GM19397 (cell line): Measurements from ENCODE around the gene AGT.

Source experiments
- ATAC-seq: cut with Tn5 transposase; IDR thresholded peaks from one replicate; pipeline ENCODE4 v1.9.1; 2021; ENCODE audit warnings: mild to moderate bottlenecking, moderate library complexity; ENCODE audit not compliant: unreplicated experiment

AGT gene

DNA sequence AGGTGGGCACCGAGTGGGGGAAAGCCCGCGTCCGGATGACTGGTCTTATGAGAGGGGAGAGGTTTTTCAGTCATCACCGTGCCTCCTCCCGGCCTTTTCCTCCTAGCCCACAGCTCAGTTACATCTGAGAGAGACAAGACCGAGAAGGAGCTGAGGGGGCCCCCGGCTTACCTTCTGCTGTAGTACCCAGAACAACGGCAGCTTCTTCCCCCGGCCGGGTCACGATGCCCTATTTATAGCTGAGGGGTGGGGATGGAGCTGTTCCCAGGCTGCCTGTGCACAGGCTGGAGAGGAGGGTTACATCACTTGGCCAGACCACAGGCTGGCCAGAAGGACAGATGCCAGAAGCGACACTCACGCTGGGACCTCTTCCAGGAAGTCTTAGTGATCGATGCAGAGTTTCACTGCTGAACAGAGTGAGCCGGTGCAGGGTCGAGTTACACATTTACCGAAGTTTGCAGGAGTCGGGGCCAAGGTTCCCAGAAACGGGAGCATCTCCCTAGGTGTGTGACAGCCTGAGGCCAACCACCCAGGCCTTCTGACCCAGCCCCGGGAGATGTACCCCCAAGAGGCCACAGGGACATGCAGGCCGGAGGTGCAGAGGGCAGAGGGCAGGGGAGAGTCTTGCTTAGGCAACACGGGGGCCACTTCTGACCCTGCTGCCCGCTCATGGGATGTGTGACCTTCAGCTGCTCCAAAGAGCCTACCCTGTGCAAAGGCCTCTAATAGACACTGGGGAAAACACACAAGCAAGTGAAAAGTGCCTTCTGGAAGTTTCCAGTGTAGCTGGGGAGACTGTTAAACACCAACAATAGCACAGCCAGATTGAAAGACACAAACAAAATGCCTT lies at the start of gene AGT:
TSS of gene AGT (minus strand) at position 208 of the 850 bp plus-strand sequence. CDS start 3,299 bp downstream, outside the sequence.
- ATAC-seq = no peak

DNA sequence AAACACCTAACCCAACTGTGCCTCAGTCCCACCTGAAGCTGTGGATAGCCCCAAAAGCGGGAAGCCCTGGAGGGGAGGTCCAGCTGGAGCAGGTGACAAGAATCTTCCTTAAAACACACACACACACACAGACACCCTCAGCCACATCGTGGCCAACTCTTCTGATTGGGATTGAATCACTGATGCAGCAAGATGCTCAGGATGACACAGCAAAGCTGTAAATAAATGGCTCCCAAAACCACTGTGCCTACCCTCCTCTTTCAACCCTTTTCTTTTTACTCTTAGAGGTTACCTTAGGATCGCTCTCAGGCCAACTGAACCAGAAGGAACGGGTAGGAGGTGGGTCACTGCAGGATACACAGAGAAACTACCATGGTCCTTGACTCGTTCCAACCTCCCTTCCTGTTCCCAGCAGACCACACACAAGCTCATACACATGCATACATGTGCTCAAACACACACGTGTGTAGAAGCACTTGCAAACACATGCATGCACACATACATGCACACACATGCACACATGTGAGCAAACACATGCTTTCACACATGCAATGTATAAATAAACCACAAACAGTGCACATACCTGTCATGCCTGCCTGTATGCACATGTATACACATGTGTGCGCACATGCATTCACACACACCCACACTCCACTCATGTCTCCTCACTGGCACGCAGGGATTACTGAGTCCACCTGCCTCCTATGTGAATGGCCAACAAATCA lies 47.7 kb upstream of the AGT start:
- no peak for ATAC-seq

DNA sequence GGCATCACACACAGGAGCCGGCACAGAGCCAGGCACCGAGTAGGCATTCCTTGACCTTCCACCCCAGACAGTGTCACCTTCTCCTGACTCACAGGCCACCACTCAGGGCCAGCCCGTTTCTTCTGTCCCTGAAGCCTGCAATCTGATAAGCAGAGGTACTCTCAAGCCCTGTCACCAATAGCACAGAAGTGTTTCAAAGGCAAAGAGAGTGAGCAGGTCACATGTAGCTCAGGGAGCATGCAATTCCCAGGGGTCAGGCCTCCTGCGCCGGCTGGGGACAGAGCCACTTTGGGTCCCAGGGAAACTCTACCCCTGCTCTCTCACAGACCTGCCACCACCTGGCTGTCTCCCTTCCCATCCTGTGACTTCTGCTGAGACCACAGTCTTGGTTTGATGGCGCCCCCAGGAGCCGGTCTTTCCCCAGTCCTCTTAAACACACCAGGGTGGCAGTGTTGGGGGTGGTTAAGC lies 46.5 kb upstream of the AGT start:
- no peak for ATAC-seq

DNA sequence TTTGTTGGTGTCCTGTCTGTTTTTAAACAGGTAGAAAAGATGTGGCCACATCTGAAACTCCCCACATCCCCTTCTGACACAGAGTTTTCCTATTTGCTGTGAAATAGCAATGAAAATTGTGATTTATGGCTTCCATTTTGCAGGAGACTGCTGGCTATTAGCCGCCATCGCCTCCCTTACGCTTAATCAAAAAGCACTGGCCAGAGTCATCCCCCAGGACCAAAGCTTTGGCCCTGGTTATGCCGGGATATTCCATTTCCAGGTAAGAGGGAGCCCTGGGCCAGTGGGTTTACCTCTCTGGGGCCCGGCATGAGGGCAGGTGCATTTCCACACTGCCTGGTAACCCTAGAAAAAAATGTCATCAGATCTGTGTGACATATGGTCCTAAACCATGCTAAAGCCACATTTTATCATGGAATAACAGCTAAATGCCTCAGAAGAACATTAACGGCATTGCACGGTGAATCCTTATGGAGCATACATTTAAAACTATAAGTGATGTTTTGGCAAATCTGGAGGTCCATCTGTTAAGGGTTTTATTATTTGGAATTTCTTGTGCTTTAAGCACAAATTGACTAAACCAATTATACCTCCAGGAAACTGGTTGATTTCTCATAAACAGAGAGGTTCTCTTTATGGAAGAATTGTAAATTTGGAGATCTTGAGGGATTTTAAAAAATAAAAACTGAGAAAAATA lies 45.6 kb upstream of the AGT start:
- no peak for ATAC-seq

DNA sequence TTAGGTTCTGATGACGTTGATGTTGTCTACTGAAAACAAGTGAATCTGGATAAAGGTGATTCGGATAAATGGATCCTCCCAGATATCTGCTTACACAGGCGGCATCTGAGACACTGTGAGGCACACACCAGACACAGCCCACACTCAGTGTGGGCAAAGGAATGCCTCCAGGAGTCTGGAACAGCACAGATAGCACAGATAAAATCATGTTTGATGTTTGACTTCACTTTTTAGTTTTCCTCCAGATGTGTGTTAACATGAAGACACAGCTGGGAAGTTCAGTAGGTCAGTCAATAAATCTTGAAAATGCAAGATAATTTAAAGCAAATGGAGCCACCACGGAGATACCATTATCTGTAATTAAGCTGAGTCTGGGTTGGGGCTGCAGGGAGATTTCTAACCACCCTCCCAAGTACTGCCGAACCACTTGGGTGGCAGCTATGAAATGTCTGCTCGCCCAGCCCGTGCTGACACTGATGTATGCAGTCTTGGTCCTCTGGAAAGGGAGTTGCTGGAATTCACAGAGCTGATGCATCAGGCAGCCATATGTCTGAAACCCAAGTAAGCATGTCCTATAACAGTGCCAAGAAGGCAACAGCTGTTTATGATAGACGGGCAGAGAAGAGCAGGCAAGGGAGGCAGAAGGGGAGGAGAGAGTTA lies 44.9 kb upstream of the AGT start:
- ATAC-seq = no peak

DNA sequence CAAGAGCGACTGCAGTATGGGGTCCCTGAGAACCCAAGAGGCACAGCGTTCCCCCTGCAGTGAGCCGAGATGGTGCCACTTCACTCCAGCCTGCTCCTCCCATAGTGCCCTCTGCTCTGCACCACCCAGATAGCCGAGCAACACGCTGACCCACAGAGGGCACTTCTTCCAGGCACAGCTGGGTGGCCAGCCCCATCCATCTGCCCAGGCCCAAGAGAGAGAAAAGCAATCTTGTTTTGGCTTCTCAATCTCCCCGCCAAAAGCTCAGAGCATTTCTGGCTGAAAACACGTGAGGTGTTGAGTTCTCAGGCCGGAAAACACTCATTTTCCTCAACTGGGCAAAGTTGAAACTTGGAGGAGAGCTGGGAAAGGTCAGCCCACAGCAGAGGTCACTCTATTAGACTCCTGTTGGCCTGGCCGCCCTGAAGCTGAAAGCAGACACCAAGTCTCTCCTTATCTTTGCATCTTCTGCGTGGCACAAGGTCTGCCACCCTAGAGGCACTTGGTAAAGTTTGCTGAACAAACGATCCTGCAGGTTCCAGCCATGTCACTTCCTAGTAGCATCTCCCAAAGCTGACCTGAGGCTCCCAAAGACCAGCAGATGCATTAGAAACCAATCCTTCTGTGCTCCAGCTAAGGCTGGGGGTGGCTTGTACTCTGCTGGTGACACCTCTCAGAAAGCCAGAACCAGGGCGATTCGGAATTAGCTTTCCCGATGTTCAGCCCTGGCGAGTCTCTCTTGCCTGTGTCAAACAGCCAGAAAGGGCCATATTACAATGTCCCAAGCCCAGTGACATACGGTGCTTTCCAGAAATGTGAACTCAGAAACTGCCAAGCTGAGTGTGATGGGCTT lies 44.2 kb upstream of the AGT start:
- ATAC-seq = no peak

DNA sequence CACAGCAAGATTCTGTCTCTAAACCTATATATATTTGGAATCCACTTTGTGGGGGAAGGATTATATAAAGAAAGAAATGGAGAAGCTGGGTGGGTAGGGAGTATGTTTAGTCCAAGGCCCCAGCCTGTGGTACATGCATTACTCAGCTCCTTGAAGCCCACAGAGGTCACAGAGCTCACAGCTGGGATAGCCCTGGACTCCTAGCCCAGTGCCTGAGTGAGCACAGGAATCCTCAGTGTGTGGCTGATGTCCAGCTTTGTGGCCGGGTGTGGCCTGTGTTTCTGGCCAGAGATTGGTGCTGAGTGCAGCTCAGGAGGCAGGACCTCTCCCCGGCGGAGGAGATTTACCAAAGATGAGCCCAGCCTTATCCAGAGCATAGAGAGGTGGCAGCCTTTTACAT lies 40.9 kb upstream of the AGT start:
- no peak for ATAC-seq

DNA sequence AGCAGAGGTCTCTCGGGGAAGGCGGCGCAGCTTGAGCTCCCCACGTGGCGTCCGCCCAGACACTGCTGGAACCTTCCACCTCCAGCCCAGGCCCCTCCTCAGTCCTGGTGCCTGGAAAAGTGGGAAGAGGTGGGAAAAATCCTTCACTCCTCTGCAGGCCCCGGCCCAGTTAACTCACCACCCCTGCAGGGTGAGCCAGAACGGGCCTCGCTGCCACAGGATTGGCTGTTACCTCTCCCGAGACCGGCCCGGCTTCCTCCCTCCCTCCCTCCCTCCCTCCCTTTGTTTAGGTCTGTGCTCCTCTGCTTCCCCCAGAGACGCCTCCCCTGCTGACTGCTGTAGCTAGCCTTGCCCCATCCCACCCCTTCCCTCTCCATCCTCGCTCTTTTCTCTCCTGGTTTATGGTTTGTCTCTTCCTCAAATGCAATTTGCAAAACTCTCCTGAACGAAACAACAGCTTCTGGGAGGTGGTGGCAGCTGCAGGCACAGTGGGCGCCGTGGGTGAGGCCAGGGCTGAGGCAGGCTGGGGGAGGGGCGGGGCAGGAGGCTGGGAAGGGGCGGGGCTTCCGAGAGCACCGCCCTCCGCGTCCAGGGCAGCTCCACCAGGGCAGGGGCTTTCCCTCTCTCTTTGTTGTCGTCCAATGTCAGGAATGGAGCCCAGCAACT lies 39.8 kb upstream of the AGT start:
- no peak for ATAC-seq

DNA sequence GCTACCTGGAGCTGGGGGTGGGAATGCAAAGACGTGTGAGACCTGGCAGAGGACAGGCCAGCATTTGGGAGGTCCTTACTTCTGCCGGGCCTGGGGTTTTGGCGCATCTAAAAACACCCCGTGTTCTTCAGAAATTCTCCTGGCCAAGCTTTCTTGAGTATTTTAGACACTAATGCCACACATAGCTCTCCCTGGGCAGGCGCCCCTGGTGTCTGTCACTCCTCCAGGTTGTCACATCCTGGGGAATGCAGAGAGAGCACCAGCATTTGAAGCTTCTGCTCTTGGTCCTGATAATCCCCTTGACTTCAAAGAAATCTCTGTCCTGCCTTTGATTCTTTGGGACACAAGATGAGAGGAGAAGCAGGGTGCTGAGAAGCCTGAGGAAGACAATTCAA lies 39.3 kb upstream of the AGT start:
- ATAC-seq = no peak

DNA sequence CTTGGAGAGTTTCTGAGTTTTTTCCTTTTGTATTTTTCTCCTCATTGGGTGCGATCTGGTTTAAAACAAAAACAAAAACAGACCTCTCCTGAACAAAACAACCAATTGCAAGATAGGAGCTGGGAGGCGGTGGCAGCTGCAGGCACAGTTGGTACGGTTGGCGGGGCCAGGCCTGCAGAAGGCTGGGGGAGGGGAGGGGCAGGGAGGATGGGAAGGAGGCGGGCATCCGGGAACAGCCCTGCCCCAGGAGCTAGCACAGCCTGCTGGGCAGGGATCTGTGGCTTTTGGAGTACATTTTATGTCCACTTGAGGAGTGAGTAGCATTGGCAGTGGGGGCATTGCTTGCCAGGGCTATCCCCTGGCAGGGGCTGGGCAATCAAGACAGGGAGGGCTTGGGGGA lies 38.5 kb upstream of the AGT start:
- ATAC-seq = no peak

DNA sequence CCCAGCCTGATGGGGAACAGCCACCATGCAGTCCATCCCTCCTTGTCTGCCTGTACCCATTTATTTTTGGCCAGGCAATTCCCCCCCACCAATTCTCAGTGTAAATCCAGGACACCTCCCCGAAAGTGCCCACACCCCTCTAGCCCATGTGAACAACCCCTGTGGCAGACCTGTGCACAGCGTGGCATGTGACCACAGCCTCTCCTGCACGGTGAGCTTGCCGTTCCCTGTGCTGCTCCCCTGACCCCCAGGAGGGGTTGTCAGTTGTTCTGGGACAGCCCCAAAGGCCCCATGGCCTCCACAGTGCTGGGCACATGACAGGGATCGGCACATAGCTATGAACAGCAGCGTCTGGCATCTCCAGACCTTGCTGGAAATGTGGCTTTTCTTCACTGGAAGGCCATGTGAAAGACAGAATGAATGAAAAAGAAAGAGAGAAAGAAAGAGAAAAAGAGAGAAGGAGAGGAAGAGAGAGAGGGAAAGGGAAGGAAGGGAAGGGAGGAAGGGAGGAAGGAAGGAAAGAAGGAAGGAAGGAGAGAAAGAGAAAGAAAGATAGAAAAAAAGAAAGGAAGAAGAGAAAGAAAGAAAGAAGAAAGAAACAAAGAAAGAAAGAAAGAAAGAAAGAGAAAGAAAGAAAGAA lies 37.2 kb upstream of the AGT start:
- ATAC-seq = no peak

DNA sequence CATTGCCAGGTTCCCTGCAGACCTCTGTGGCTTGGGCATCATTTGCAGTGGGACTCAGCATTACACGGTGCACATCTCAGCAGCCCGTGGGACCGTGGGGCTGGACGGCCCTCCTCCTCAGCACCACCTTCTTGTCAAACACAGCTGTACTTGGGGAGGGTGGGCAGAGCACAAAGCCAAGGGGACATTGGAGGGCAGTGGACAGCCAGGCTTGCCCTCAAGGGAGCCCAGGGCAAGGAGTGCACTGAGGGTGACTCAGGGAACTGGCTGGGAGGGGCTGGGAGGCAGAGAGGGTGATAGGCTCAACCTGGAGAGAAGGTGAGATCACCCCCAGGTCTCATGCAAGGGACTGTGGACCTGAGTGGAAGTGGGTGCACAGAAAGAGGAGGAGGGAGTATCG lies 36.7 kb upstream of the AGT start:
- ATAC-seq = no peak

DNA sequence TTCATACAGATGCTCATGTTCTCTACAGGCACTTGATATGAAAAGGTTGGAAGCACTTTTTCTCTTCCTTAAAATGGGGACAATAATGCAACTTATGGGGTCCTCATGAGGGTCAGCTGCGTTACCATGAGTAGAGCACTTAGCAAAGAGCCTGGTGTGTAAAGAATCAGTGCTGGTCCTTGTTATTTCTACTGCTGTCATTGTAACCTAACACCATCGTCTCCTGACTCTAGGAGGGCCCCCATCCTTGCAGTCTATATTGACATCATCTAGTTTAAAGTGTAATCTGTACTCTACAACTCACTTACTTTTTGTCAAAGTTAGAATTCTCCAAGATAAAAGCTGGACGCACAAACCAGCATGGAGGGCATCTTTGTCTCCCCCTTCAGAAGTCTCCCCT lies 35.7 kb upstream of the AGT start:
- ATAC-seq = no peak

DNA sequence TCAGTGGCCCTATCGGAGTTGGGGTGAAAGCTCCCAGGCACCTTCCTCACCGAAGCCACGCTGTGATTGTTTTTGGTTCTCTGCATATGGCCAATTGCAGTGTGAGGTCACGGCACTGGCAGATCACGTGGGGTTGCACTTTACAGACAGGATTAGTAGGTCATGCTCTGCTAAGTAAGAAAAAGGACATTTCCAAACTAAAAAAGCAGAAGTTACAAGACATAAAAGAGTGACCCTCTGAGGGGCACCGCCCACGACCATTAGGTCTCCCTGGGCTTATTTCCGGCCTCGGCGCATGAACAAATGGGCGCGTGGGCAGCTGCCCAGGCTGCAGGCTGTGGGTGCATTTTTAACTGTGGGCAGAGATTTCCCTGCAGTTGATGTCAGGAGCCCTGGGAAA lies 35.2 kb upstream of the AGT start:
- ATAC-seq = no peak

DNA sequence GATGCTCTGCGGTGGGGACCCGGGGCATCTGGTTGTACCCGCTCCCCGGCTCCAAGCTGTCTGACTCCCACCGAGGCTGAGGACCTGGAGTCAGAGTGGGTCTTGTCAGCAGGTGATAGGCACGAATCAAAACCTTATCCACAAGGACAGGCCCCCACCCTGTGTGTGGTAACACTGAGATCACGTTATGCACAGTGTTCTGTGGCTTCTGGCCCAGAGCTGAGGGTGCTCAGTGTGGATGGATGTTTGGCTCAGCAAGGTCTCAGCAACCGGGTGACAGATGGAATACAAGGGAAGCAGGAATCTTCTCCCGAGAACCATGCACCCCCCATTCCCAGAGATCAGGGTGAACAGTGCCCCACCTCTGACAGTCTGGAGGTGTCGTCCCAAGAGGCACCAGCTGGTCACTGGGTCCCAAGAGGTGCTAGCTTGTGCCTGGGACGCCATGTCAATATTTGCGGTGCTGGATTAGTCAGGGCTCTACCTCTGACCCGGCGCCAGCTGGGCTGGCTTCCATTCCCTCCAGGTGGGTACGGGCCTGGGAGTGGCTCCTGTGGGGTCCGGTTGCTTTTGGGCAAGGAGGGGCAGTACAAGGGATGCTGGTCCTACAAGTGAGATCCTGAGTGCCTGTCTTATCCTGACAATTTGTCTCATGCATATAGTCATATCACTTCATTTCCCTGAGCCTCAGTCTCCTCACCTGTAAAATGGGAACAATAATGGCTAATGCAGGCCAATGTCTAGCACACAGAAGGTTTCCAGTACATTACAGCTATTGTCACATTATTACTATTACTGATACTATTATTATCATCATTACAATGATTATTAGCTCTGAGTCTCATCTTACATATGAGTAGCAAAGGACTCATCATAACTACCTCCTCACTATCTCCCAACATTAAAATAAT lies 34.2 kb upstream of the AGT start:
- no peak for ATAC-seq

DNA sequence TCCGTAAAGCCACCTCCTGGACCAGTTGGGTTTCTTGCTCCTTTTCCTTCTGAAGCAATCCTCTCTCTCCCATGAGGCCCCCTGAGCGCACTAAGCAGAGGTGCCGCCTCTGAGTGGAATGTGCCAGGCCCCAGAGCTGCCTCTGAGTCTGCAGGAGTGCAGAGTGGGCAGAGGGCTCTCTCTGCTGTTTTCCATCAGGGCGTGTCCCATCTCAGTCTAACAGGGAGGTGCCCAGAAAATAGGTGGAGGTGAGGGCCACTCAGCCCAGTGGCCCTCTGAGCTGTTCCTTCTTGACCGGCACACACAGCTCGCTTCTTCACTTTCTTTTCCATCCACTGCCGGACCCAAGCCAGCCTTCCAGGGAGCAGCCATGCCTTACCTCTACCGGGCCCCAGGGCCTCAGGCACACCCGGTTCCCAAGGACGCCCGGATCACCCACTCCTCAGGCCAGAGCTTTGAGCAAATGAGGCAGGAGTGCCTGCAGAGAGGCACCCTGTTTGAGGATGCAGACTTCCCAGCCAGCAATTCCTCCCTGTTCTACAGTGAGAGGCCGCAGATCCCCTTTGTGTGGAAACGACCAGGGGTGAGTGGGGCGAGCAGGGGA lies 33.3 kb upstream of the AGT start, which contains the start of gene CAPN9:
TSS of gene CAPN9 (plus strand) at position 262 of the 604 bp plus-strand sequence. CDS start at position 371, 109 bp downstream.
- no peak for ATAC-seq

DNA sequence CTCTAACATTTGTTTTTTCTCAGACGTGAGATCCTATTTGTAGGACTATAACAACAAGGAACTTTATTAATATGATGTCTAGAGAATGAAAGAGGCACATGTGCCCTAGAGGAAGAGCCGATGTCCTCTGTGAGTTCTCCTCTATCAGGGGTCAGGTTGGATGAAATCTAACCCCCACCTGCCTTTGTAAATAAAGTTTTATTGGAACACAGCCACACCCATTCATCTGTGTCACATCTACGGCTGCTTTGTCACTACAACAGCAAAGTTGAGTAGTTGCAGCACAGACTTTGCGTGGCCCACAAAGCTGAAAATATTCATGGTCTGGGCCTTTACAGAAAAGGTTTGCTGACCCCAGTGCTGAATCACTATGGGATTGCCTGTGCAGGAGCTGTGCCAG lies 32.7 kb upstream of the AGT start:
- ATAC-seq = no peak

DNA sequence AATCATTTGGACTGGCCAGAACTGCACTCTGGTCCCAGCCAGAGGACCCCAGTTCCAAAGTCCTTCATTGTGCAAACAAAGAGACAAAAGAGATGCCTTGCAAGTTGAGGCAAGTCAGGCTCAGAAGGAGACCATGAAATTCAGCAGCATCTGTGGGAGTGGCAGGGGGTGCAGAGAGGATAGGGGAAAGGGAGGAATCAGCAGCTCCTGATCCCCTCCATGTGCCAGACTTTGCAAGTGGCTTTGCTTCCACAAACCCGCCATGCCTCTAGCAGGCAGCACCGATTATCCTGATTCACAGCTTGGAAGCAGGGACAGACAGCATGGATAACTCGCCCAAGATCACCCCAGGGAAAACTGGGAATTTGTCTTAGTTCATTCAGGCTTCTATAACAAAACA lies 31.1 kb upstream of the AGT start:
- no peak for ATAC-seq
